AG04450 (cell line): ENCODE measurements around the gene GPRASP1. TPM values are rescaled to one million over a fixed set of nuclear protein-coding genes. Genes with fewer than 3 reads are reported as not detected.
"Not testable (repeated sequence)": the region's sequence is repeated elsewhere in the genome, so short reads cannot be mapped to it uniquely, and the experiment has no call there.

Experiments
- CTCF ChIA-PET: fragments of 300-600, 350-600 bp; formaldehyde crosslinking; extraction: SDS; loops from one replicate; lab custom pipeline; 2022; ENCODE audit warnings: antibody characterized with exemption, inconsistent platforms; lab: Charles Lee
- POLR2A ChIA-PET: fragments of 350-600 bp; formaldehyde crosslinking; extraction: SDS; loops from one replicate; lab custom pipeline; 2021; ENCODE audit warnings: antibody characterized with exemption, inconsistent platforms; lab: Yijun Ruan, JAX
- DNase-seq: peaks from one replicate; pipeline ENCODE4 v3.0.0-alpha.2; 2011; ENCODE audit warnings: low read depth, low spot score
- H3K27ac ChIP-seq: one replicate; pipeline ENCODE4 v1.5.1; 2012; ENCODE audit warnings: low read depth, low read length, control low read depth
- H3K27me3 ChIP-seq: one replicate; pipeline ENCODE4 v1.6.0; 2012; ENCODE audit warnings: low read length; ENCODE audit not compliant: control insufficient read depth, insufficient read depth
- H3K4me3 ChIP-seq: 2 replicates; pipeline ENCODE4 v1.5.1; 2011; ENCODE audit warnings: mild to moderate bottlenecking, low read depth, low read length, control low read depth
- H3K9me3 ChIP-seq: 2 replicates; pipeline ENCODE4 v1.5.1; 2012; ENCODE audit warnings: low read length; ENCODE audit not compliant: control insufficient read depth, insufficient read depth
- polyA plus RNA-seq: library from polyadenylated mRNA; depleted of rRNA; stranded (reverse); fragments of >200 nt; gene quantifications from 2 replicates; pipeline ENCODE4 v1.2.3, GENCODE V29; 2011
- TF ChIP-seq, protein P1 (sequence below): IDR thresholded peaks from 2 replicates; pipeline ENCODE4 v1.5.1; 2011; ENCODE audit warnings: low read depth, low read length, control low read depth, inconsistent platforms

Gene GPRASP1
- polyA plus RNA-seq, 1 experiment = 2.7 TPM

DNA sequence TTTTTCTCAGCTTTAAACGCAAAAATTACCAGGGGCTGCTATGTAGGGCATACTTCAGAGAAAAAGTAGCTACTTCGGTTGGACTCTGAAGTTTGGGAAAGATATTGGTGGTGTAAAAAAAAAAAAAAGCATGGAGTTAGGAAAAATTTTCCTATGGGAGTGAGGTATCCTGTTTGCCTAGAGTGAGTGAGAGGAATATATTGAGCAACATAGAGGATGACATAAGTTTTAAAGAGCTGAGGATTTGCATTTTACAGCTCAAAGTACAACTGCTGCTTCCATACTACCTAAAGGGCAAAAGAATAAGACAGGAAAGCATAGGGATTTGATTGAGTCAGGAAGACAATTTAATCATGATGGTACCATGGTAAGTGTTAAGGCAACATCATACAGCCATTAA is 7.3 kb downstream of the GPRASP1 start:
- no peaks in the 10 kb centered on the region for H3K9me3 ChIP-seq
- no peak for DNase-seq
- H3K27me3 ChIP-seq = no peaks in the 10 kb centered on the region
- ChIA-PET CTCF (interaction anchor here (1.2 kb wide), 1 partner anchor 242 kb away, joined by 5 read pairs; no protein-coding TSS in a partner anchor), POLR2A (interaction anchor here (0.6 kb wide), 1 partner anchor 1672 kb away, joined by 6 read pairs; no protein-coding TSS in a partner anchor)
- no peak overlapping the region for H3K27ac ChIP-seq
- no peak overlapping the region for H3K4me3 ChIP-seq
- TF ChIP-seq, protein P1, sequence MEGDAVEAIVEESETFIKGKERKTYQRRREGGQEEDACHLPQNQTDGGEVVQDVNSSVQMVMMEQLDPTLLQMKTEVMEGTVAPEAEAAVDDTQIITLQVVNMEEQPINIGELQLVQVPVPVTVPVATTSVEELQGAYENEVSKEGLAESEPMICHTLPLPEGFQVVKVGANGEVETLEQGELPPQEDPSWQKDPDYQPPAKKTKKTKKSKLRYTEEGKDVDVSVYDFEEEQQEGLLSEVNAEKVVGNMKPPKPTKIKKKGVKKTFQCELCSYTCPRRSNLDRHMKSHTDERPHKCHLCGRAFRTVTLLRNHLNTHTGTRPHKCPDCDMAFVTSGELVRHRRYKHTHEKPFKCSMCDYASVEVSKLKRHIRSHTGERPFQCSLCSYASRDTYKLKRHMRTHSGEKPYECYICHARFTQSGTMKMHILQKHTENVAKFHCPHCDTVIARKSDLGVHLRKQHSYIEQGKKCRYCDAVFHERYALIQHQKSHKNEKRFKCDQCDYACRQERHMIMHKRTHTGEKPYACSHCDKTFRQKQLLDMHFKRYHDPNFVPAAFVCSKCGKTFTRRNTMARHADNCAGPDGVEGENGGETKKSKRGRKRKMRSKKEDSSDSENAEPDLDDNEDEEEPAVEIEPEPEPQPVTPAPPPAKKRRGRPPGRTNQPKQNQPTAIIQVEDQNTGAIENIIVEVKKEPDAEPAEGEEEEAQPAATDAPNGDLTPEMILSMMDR = no peak

DNA sequence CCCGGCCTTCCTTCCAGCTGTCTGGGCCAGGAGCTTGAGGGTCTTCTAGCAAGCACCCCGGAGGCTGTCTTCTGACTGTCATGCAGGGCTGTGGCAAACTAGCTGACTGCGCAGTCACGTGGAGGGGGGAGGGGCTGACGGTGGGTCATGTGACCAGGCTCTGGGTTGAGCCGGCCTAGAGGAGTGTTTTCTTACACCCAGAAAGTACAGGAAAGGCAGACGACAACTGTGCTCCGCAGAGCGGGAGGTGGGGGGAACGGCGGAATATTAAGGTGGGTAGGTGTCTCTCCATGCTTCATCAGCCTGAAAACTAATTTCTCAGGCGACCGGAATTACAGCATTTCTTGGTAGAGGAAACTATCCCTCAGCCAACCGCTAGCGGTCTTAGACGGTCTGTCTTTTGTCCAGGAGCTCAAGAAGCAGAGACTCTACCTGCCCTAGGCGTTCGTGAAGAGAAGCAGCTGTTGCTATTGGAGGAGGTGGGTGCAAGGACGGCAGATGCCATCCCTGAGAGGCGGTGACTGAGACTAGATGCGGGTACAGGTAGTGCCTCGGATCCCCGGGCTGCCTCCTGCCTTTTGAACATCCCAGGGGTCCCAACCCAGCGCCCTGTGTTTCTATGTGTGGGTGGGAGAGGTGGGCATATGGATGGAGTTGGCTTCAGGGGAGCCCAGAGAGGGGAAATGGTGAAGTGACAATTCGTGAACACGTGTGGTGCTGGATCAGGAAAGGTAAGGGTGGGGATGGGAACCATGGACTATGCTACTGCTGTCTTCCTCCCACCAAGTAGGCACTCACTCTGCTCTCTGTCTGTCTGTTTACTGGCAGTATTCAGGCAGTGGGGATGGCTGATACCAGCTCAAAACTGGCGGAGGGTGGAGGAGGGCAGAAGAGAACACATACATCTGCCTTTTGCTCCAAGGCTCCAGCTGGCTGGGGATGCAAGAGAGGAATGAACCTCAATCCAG is 8.8 kb downstream of the GPRASP1 start:
- Histone ChIP-seq H3K9me3 (no peaks in the 10 kb centered on the region), H3K27me3 (no peaks in the 10 kb centered on the region), H3K27ac (peak overlapping the region; percentile 11), H3K4me3 (peak overlapping the region; percentile 70)
- TF ChIP-seq, protein P1 = peak; percentile 34
- no peak for DNase-seq
- ChIA-PET CTCF (interaction anchor here (0.6 to 0.7 kb wide), 2 partner anchors 23 to 57 kb away, joined by 3 read pairs; no protein-coding TSS in a partner anchor), POLR2A (interaction anchor here (0.6 to 1.0 kb wide), 2 partner anchors 12 to 61 kb away, joined by 3 to 4 read pairs; partner anchors contain the start of gene ARMCX5)

DNA sequence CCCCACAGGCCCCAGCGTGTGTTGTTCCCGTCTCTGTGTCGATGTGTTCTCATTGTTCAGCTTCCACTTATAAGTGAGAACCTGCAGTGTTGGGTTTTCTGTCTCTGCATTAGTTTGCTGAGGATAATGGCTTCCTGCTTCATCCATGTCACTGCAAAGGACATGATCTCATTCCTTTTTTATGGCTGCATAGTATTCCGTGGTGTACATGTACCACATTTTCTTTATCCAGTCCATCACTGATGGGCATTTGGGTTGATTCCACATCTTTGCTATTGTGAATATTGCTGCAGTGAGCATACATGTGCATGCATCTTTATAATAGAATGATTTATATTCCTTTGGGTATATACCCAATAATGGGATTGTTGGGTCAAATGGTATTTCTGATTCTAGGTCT is 12.5 kb downstream of the GPRASP1 start:
- H3K27ac ChIP-seq, DNase-seq, CTCF ChIA-PET, H3K4me3 ChIP-seq, H3K9me3 ChIP-seq, H3K27me3 ChIP-seq, POLR2A ChIA-PET: not testable (repeated sequence)

DNA sequence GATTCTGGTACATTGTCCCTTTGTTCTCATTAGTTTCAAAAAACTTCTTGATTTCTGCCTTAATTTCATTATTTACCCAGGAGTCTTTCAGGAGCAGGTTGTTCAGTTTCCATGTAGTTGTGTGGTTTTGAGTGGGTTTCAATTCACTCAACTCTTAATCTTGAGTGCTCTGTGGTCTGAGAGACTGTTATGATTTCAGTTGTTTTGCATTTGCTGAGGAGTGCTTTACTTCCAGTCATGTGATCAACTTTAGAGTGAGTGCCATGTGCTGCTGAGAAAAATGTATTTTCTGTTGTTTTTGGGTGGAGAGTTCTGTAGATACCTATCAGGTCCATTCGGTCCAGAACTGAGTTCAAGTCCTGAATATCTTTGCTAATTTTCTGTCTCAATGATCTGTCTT is 15.8 kb downstream of the GPRASP1 start:
- H3K9me3 ChIP-seq, H3K4me3 ChIP-seq, DNase-seq, H3K27ac ChIP-seq, POLR2A ChIA-PET, H3K27me3 ChIP-seq, CTCF ChIA-PET: not testable (repeated sequence)

DNA sequence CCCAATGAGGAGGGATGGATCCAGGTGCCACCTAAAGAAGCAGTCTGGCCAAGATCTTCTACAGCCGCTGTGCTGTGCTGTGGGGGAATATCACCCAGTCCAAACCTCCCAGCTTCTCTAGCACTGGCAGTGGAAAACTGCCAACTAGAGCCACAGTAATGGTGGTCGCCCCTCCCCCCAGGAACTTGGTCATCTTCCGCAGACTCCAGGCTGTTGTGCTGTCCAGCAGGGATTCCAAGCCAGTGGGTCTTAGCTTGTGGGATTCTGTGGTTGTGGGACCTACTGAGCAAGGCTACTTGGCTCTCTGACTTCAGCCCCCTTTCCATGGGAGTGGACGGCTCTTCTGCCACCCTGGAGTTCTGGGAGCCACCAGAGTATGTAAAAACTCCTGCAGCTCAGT is 18.2 kb downstream of the GPRASP1 start:
- Histone ChIP-seq H3K27me3 (no peaks in the 10 kb centered on the region), H3K27ac (no peak overlapping the region), H3K4me3 (no peak overlapping the region), H3K9me3 (no peaks in the 10 kb centered on the region; the same call in 1 of the 2 replicates)
- CTCF ChIA-PET = no interaction called here
- POLR2A ChIA-PET = no interaction called here
- TF ChIP-seq, protein P1 = no peak
- DNase-seq = no peak
